ENCODE results near the gene SPO11.

SPO11 gene

DNA sequence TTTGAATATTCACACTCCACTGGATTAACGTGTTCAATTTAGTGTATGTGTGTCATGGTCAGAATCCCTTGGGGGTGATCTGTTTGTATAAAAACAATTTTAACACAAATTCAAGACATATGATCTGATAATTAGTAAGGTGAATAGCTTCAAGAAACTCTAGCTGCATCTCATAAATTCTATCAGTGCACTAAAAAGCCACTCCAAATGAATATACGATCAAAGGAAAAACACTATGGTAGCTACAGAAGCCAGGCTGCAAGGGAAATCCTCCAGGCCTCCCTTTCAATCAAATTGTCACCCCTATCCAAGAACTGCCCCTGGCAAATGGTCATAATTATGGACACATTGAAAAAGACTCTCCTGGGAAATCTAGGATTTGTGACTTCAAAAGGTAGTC lies 12.1 kb downstream of the SPO11 start:
- no peak for TF ChIP-seq FOXM1 (IDR thresholded peaks at IDR 0.05; ENCODE audit: borderline replicate concordance, low read depth)
- TF ChIP-seq YY1 (IDR thresholded peaks at IDR 0.05; ENCODE audit: low read depth), result no peak
- TF ChIP-seq TCF12 (IDR thresholded peaks at IDR 0.05; ENCODE audit: low read depth), result no peak
- TF ChIP-seq EP300 (IDR thresholded peaks at IDR 0.05; ENCODE audit: borderline replicate concordance), result no peak
- TF ChIP-seq, protein P1, sequence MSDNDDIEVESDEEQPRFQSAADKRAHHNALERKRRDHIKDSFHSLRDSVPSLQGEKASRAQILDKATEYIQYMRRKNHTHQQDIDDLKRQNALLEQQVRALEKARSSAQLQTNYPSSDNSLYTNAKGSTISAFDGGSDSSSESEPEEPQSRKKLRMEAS (IDR thresholded peaks at IDR 0.05), result no peak
- no peak for TF ChIP-seq ZBTB7A (IDR thresholded peaks at IDR 0.05; ENCODE audit: low read depth)
- no peak for TF ChIP-seq CEBPB (IDR thresholded peaks at IDR 0.05)
- TF ChIP-seq, protein P2, sequence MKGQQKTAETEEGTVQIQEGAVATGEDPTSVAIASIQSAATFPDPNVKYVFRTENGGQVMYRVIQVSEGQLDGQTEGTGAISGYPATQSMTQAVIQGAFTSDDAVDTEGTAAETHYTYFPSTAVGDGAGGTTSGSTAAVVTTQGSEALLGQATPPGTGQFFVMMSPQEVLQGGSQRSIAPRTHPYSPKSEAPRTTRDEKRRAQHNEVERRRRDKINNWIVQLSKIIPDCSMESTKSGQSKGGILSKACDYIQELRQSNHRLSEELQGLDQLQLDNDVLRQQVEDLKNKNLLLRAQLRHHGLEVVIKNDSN (IDR thresholded peaks at IDR 0.05), result no peak
- no peak for TF ChIP-seq CREB1 (IDR thresholded peaks at IDR 0.05; ENCODE audit: low read depth)
- TF ChIP-seq, protein P3, sequence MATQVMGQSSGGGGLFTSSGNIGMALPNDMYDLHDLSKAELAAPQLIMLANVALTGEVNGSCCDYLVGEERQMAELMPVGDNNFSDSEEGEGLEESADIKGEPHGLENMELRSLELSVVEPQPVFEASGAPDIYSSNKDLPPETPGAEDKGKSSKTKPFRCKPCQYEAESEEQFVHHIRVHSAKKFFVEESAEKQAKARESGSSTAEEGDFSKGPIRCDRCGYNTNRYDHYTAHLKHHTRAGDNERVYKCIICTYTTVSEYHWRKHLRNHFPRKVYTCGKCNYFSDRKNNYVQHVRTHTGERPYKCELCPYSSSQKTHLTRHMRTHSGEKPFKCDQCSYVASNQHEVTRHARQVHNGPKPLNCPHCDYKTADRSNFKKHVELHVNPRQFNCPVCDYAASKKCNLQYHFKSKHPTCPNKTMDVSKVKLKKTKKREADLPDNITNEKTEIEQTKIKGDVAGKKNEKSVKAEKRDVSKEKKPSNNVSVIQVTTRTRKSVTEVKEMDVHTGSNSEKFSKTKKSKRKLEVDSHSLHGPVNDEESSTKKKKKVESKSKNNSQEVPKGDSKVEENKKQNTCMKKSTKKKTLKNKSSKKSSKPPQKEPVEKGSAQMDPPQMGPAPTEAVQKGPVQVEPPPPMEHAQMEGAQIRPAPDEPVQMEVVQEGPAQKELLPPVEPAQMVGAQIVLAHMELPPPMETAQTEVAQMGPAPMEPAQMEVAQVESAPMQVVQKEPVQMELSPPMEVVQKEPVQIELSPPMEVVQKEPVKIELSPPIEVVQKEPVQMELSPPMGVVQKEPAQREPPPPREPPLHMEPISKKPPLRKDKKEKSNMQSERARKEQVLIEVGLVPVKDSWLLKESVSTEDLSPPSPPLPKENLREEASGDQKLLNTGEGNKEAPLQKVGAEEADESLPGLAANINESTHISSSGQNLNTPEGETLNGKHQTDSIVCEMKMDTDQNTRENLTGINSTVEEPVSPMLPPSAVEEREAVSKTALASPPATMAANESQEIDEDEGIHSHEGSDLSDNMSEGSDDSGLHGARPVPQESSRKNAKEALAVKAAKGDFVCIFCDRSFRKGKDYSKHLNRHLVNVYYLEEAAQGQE (IDR thresholded peaks at IDR 0.05; ENCODE audit: low read depth), result no peak
- TF ChIP-seq NFIC (IDR thresholded peaks at IDR 0.05), result no peak
- no peak for TF ChIP-seq RAD21 (IDR thresholded peaks at IDR 0.05; ENCODE audit: low read depth)
- TF ChIP-seq TAF1 (IDR thresholded peaks at IDR 0.05; ENCODE audit: low read depth), result no peak
- TF ChIP-seq TEAD4 (IDR thresholded peaks at IDR 0.05), result no peak
- no peak for TF ChIP-seq EGR1 (IDR thresholded peaks at IDR 0.05)

DNA sequence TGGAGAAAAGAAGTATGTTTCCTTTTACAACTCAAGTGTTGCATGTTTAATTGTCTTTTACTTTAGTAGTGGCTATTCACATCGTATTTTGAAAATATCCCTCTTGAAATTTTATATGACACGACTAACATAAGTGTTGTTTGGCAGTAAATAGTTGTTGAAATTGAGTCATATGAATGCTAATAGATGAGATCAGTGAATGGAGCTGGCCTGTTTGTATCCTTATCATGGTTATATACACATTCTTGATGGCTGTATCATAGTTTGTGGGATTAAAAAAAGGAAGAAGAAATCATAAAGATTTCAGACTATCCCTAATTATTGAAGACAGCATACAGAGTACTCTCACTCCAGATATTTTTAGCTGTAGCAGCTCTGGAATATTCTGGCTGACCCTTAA lies 13.2 kb downstream of the SPO11 start:
- TF ChIP-seq, protein P1 (IDR thresholded peaks at IDR 0.05), result no peak
- TF ChIP-seq CEBPB (IDR thresholded peaks at IDR 0.05) (no peak), EP300 (IDR thresholded peaks at IDR 0.05; ENCODE audit: borderline replicate concordance) (no peak), NFIC (IDR thresholded peaks at IDR 0.05) (no peak), FOXM1 (IDR thresholded peaks at IDR 0.05; ENCODE audit: borderline replicate concordance, low read depth) (no peak), CREB1 (IDR thresholded peaks at IDR 0.05; ENCODE audit: low read depth) (no peak), ZBTB7A (IDR thresholded peaks at IDR 0.05; ENCODE audit: low read depth) (no peak), TAF1 (IDR thresholded peaks at IDR 0.05; ENCODE audit: low read depth) (no peak), RAD21 (IDR thresholded peaks at IDR 0.05; ENCODE audit: low read depth) (no peak), TEAD4 (IDR thresholded peaks at IDR 0.05) (no peak), YY1 (IDR thresholded peaks at IDR 0.05; ENCODE audit: low read depth) (no peak), TCF12 (IDR thresholded peaks at IDR 0.05; ENCODE audit: low read depth) (no peak), EGR1 (IDR thresholded peaks at IDR 0.05) (no peak)
- TF ChIP-seq, protein P3 (IDR thresholded peaks at IDR 0.05; ENCODE audit: low read depth), result no peak
- TF ChIP-seq, protein P2 (IDR thresholded peaks at IDR 0.05), result no peak

DNA sequence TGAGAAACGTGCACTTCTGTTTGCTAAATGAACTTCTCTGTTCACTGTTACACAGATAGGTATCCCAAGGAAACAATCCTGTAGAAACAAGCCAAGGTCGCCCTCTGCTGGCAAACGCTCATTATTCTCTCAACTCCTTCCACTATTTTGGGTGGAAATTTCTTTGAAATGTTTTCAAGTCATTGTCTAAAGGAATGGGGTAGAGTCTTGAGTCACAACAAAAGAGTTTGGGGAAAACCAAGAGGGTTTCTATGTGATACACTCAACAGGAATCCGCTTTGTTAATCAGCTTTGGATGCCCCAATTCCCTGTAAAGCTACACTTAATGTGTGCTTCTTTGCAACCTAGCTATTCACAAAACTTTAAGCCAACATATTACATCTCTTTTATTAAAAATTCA lies 16.9 kb downstream of the SPO11 start:
- TF ChIP-seq RAD21 (IDR thresholded peaks at IDR 0.05; ENCODE audit: low read depth) (peak; percentile 89), EGR1 (IDR thresholded peaks at IDR 0.05) (no peak)

DNA sequence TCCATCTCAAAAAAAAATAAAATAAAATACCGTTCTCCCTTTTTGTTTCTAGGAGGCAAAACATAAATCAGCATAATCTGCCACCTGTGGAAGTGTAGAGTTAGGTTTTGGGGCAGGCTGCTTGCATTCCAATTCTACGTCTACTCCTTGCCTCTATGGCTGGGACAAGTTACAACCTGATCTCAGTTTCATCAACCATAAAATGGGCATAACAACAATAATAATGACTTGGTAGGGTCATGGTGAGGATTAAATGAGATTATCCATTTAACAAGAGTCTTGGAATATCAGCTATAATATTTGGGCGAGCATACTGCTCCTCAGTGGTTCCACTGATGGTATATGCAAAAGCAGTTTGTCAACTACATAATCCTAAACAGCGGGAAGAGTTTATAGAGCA lies 17.8 kb downstream of the SPO11 start:
- TF ChIP-seq RAD21 (IDR thresholded peaks at IDR 0.05; ENCODE audit: low read depth) (no peak), ZBTB7A (IDR thresholded peaks at IDR 0.05; ENCODE audit: low read depth) (no peak), NFIC (IDR thresholded peaks at IDR 0.05) (no peak), TEAD4 (IDR thresholded peaks at IDR 0.05) (no peak), CREB1 (IDR thresholded peaks at IDR 0.05; ENCODE audit: low read depth) (no peak), EP300 (IDR thresholded peaks at IDR 0.05; ENCODE audit: borderline replicate concordance) (no peak), EGR1 (IDR thresholded peaks at IDR 0.05) (no peak), TCF12 (IDR thresholded peaks at IDR 0.05; ENCODE audit: low read depth) (no peak), FOXM1 (IDR thresholded peaks at IDR 0.05; ENCODE audit: borderline replicate concordance, low read depth) (no peak), CEBPB (IDR thresholded peaks at IDR 0.05) (no peak), YY1 (IDR thresholded peaks at IDR 0.05; ENCODE audit: low read depth) (no peak)
- TF ChIP-seq, protein P1 (IDR thresholded peaks at IDR 0.05), result no peak
- TF ChIP-seq, protein P2 (IDR thresholded peaks at IDR 0.05), result no peak
- TF ChIP-seq, protein P3 (IDR thresholded peaks at IDR 0.05; ENCODE audit: low read depth), result no peak

Data from Ishikawa (cell line).